Measurements from ENCODE around the gene CCNJL. TPM values are rescaled to one million over a fixed set of nuclear protein-coding genes. Genes with fewer than 3 reads are reported as not detected.
"Not testable (repeated sequence)": the region's sequence is repeated elsewhere in the genome, so short reads cannot be mapped to it uniquely, and the experiment has no call there.

The CCNJL gene
- total and polyA plus RNA-seq, 4 donors, result 0.07 to 0.84 (median 0.63) TPM

GRCh38 chr5:160340513-160340912, 28.1 kb upstream of the CCNJL start:
- H3K4me1 ChIP-seq (ENCODE audit: control insufficient read depth in 4 of 4, insufficient read depth in 4 of 4, low read length in 3 of 4); H3K9ac ChIP-seq (ENCODE audit: low read depth in 1 of 2, low read length in 2 of 2); H3K9me3 ChIP-seq (ENCODE audit: control insufficient read depth in 4 of 4, low read length in 3 of 4); H3K4me3 ChIP-seq (ENCODE audit: low read depth in 1 of 3, low read length in 3 of 3); H3K36me3 ChIP-seq (ENCODE audit: control insufficient read depth in 4 of 4, insufficient read depth in 3 of 4, low read depth in 1 of 4, low read length in 3 of 4); H3K27ac ChIP-seq (ENCODE audit: low read depth in 1 of 2, low read length in 2 of 2); H3K27me3 ChIP-seq (ENCODE audit: control insufficient read depth in 4 of 4, insufficient read depth in 4 of 4, low read length in 3 of 4); DNase-seq (ENCODE audit: low spot score): not testable (repeated sequence)

GRCh38 chr5:160339406-160340130, 27.2 kb upstream of the CCNJL start:
- H3K36me3 ChIP-seq (ENCODE audit: control insufficient read depth in 4 of 4, insufficient read depth in 3 of 4, low read depth in 1 of 4, low read length in 3 of 4), result no peaks in the 10 kb centered on the region

DNA sequence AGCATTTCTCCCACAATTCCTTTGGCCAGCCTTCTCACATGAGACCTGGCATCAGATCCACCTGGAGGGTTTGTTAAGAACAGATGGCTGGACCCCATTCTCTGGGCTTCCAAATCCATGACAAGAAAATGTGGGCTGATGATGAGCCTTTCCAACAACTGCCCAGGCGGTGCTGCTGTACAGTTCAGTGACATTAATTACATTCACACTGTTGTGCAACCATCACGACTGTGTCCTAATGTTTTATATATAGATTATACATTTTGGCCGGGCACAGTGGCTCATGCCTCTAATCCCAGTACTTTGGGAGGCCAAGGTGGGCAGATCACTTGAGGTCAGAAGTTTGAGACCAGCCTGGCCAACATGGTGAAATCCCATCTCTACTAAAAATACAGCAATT, 22.4 kb upstream of the CCNJL start:
- H3K27ac ChIP-seq (ENCODE audit: low read depth in 1 of 2, low read length in 2 of 2), result not testable (repeated sequence)
- 81% methylated on average over 3 of the region's 3 CpGs for WGBS

More at GRCh38 chr5:160339406-160340130, 27.2 kb upstream of the CCNJL start:
- WGBS, result 91% methylated on average over 10 of the region's 10 CpGs
- H3K27me3 ChIP-seq (ENCODE audit: control insufficient read depth in 4 of 4, insufficient read depth in 4 of 4, low read length in 3 of 4), result no peaks in the 10 kb centered on the region
- H3K4me1 ChIP-seq (ENCODE audit: control insufficient read depth in 4 of 4, insufficient read depth in 4 of 4, low read length in 3 of 4), result no peaks in the 10 kb centered on the region
- TF ChIP-seq TAF1 (conservative IDR thresholded peaks at IDR 0.05) (no peak), FOXA2 (IDR thresholded peaks at IDR 0.05) (no peak), NR2F2 (IDR thresholded peaks at IDR 0.05) (no peak), SP1 (IDR thresholded peaks at IDR 0.05) (no peak), REST (IDR thresholded peaks at IDR 0.05) (no peak), RXRA (IDR thresholded peaks at IDR 0.05) (no peak), GABPA (IDR thresholded peaks at IDR 0.05 in 1 of 2, conservative IDR thresholded peaks at IDR 0.05 in 1 of 2) (no peak), HNF4A (conservative IDR thresholded peaks at IDR 0.05) (no peak), YY1 (IDR thresholded peaks at IDR 0.05) (no peak), JUND (IDR thresholded peaks at IDR 0.05) (no peak), FOXA1 (IDR thresholded peaks at IDR 0.05) (no peak), HNF4G (IDR thresholded peaks at IDR 0.05) (no peak)
- TF ChIP-seq, protein P1, sequence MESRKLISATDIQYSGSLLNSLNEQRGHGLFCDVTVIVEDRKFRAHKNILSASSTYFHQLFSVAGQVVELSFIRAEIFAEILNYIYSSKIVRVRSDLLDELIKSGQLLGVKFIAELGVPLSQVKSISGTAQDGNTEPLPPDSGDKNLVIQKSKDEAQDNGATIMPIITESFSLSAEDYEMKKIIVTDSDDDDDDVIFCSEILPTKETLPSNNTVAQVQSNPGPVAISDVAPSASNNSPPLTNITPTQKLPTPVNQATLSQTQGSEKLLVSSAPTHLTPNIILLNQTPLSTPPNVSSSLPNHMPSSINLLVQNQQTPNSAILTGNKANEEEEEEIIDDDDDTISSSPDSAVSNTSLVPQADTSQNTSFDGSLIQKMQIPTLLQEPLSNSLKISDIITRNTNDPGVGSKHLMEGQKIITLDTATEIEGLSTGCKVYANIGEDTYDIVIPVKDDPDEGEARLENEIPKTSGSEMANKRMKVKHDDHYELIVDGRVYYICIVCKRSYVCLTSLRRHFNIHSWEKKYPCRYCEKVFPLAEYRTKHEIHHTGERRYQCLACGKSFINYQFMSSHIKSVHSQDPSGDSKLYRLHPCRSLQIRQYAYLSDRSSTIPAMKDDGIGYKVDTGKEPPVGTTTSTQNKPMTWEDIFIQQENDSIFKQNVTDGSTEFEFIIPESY (IDR thresholded peaks at IDR 0.05), result no peak
- DNase-seq (ENCODE audit: low spot score), result no peak
- H3K9me3 ChIP-seq (ENCODE audit: control insufficient read depth in 4 of 4, low read length in 3 of 4), result no peaks in the 10 kb centered on the region
- no peak overlapping the region for H3K4me3 ChIP-seq (ENCODE audit: low read depth in 1 of 3, low read length in 3 of 3)
- H3K27ac ChIP-seq (ENCODE audit: low read depth in 1 of 2, low read length in 2 of 2), result no peak overlapping the region
- no peak overlapping the region for H3K9ac ChIP-seq (ENCODE audit: low read depth in 1 of 2, low read length in 2 of 2)

More for the DNA sequence above, 22.4 kb upstream of the CCNJL start:
- not testable (repeated sequence) for H3K4me3 ChIP-seq (ENCODE audit: low read depth in 1 of 3, low read length in 3 of 3); H3K27me3 ChIP-seq (ENCODE audit: control insufficient read depth in 4 of 4, insufficient read depth in 4 of 4, low read length in 3 of 4); H3K9ac ChIP-seq (ENCODE audit: low read depth in 1 of 2, low read length in 2 of 2); DNase-seq (ENCODE audit: low spot score); H3K4me1 ChIP-seq (ENCODE audit: control insufficient read depth in 4 of 4, insufficient read depth in 4 of 4, low read length in 3 of 4); H3K36me3 ChIP-seq (ENCODE audit: control insufficient read depth in 4 of 4, insufficient read depth in 3 of 4, low read depth in 1 of 4, low read length in 3 of 4); H3K9me3 ChIP-seq (ENCODE audit: control insufficient read depth in 4 of 4, low read length in 3 of 4)

Measured in liver (tissue), 9 donors.